Measurements from ENCODE around the gene VPS26C. TPM values are rescaled to one million over a fixed set of nuclear protein-coding genes. Genes with fewer than 3 reads are reported as not detected.

The VPS26C gene
- total RNA-seq, 1 donor from 2014 or later, result 54.2 TPM

DNA sequence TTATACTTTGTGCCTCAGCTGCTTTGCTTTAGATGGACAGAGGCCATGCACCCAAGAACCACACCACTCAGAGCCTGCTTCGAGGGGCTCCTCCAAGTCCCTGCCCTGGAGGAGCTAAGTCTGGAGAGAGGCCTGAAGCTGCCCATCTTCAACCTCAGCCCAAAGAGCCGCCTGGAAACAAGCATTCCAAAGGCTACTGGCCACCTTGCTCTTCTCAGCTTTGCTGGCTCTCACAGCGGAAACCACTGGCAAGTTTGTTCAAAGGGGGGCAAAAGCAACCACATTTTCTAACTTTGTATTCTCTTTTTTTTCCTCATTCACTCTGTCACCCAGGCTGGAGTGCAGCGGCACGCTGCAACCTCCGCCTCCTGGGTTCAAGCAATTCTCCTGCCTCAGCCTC, 23.2 kb downstream of the VPS26C start:
- H3K36me3 ChIP-seq, result peaks cover 17% of the 10 kb centered on the region
- no peaks in the 10 kb centered on the region for H3K27me3 ChIP-seq (ENCODE audit: low read depth)
- no peaks in the 10 kb centered on the region for H3K9me3 ChIP-seq (replicated peaks)
- intact Hi-C loops (cut with micrococcal nuclease), result no loop called here
- H3K27ac ChIP-seq (replicated peaks), result no peak overlapping the region
- no peak overlapping the region for H3K4me3 ChIP-seq
- DNase-seq, result no peak
- TF ChIP-seq, protein P1, sequence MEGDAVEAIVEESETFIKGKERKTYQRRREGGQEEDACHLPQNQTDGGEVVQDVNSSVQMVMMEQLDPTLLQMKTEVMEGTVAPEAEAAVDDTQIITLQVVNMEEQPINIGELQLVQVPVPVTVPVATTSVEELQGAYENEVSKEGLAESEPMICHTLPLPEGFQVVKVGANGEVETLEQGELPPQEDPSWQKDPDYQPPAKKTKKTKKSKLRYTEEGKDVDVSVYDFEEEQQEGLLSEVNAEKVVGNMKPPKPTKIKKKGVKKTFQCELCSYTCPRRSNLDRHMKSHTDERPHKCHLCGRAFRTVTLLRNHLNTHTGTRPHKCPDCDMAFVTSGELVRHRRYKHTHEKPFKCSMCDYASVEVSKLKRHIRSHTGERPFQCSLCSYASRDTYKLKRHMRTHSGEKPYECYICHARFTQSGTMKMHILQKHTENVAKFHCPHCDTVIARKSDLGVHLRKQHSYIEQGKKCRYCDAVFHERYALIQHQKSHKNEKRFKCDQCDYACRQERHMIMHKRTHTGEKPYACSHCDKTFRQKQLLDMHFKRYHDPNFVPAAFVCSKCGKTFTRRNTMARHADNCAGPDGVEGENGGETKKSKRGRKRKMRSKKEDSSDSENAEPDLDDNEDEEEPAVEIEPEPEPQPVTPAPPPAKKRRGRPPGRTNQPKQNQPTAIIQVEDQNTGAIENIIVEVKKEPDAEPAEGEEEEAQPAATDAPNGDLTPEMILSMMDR (IDR thresholded peaks at IDR 0.05; ENCODE audit: borderline replicate concordance), result no peak
- peaks cover 37% of the 10 kb centered on the region for H3K4me1 ChIP-seq

DNA sequence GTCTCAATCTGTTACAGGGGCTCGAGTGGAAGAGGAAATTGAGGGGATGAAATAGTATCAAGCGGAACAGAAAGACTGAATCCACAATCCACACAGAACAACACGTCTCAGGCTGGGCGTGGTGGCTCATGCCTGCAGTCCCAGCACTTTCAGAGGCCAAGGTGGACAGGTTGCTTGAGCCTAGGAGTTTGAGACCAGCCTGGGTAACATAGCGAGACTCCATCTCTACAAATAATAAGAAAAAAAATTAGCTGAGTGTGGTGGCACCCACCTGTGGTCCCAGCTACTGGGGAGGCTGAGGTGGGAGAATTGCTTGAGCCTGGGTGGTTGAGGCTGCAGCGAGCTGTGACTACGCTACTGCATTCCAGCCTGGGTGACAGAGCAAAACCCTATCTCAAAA, 25.7 kb downstream of the VPS26C start:
- TF ChIP-seq, protein P1 (IDR thresholded peaks at IDR 0.05; ENCODE audit: borderline replicate concordance), result no peak
- Histone ChIP-seq H3K4me1 (peaks cover 28% of the 10 kb centered on the region), H3K27me3 (ENCODE audit: low read depth) (no peaks in the 10 kb centered on the region), H3K36me3 (peaks cover 41% of the 10 kb centered on the region), H3K27ac (replicated peaks) (no peak overlapping the region), H3K4me3 (no peak overlapping the region), H3K9me3 (replicated peaks) (no peaks in the 10 kb centered on the region)
- intact Hi-C loops (cut with micrococcal nuclease), result no loop called here
- DNase-seq, result no peak

- TF ChIP-seq, protein P1 (IDR thresholded peaks at IDR 0.05; ENCODE audit: borderline replicate concordance), result no peak
- peaks cover 46% of the 10 kb centered on the region for H3K36me3 ChIP-seq
- intact Hi-C loops (cut with micrococcal nuclease), result no loop called here
- DNase-seq, result no peak
- no peaks in the 10 kb centered on the region for H3K27me3 ChIP-seq (ENCODE audit: low read depth)
- peaks cover 28% of the 10 kb centered on the region for H3K4me1 ChIP-seq
- H3K9me3 ChIP-seq (replicated peaks), result no peaks in the 10 kb centered on the region
- no peak overlapping the region for H3K27ac ChIP-seq (replicated peaks)
- H3K4me3 ChIP-seq, result no peak overlapping the region
Observed at GRCh38 chr21:37240978-37241377, 26.2 kb downstream of the VPS26C start.

DNA sequence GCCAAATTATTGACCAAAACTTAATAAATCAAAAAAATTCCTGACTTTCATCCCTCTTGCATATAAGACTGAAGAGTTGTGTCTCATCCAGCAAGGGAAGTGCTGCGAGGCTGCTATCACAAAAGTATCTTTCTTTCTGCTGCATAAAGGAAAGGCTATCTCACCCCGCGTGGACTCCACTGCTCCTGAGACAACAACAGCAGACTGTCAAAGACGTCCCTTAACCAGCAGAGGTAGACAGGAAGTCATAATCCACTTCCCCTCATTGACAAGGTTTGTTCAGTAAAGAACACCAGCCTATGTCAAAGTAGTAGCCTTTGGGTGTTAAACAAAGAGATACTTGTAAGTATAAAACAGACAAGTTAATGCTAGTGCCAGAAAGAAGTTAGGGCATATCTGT, 29.4 kb downstream of the VPS26C start:
- intact Hi-C loops (cut with micrococcal nuclease), result no loop called here
- H3K36me3 ChIP-seq, result peaks cover 69% of the 10 kb centered on the region
- no peak for DNase-seq

GRCh38 chr21:37237346-37237745, 29.8 kb downstream of the VPS26C start:
- H3K36me3 ChIP-seq, result peaks cover 73% of the 10 kb centered on the region
- intact Hi-C loops (cut with micrococcal nuclease), result no loop called here
- DNase-seq, result no peak
- H3K27ac ChIP-seq (replicated peaks), result no peak overlapping the region
- TF ChIP-seq, protein P1 (IDR thresholded peaks at IDR 0.05; ENCODE audit: borderline replicate concordance), result no peak
- H3K27me3 ChIP-seq (ENCODE audit: low read depth), result no peaks in the 10 kb centered on the region
- peaks cover 10% of the 10 kb centered on the region for H3K4me1 ChIP-seq
- no peak overlapping the region for H3K4me3 ChIP-seq
- H3K9me3 ChIP-seq (replicated peaks), result no peaks in the 10 kb centered on the region

More for the DNA sequence above, 29.4 kb downstream of the VPS26C start:
- TF ChIP-seq, protein P1 (IDR thresholded peaks at IDR 0.05; ENCODE audit: borderline replicate concordance), result no peak
- H3K9me3 ChIP-seq (replicated peaks), result no peaks in the 10 kb centered on the region
- no peak overlapping the region for H3K4me3 ChIP-seq
- no peaks in the 10 kb centered on the region for H3K27me3 ChIP-seq (ENCODE audit: low read depth)
- no peak overlapping the region for H3K27ac ChIP-seq (replicated peaks)
- H3K4me1 ChIP-seq, result peaks cover 10% of the 10 kb centered on the region
